CD4-positive, alpha-beta T cell treated with Interleukin-15 for 4 hours (primary cell): Measurements from ENCODE around the gene EHMT1.
A peak's percentile ranks its signal among the peaks of the same experiment; 100 is the strongest.
"Not testable (repeated sequence)": the region's sequence is repeated elsewhere in the genome, so short reads cannot be mapped to it uniquely, and the experiment has no call there.

Experiments used
- DNase-seq: peaks from one replicate; pipeline ENCODE4 v3.0.0-alpha.2; 2020; ENCODE audit warnings: low spot score

EHMT1 gene

DNA sequence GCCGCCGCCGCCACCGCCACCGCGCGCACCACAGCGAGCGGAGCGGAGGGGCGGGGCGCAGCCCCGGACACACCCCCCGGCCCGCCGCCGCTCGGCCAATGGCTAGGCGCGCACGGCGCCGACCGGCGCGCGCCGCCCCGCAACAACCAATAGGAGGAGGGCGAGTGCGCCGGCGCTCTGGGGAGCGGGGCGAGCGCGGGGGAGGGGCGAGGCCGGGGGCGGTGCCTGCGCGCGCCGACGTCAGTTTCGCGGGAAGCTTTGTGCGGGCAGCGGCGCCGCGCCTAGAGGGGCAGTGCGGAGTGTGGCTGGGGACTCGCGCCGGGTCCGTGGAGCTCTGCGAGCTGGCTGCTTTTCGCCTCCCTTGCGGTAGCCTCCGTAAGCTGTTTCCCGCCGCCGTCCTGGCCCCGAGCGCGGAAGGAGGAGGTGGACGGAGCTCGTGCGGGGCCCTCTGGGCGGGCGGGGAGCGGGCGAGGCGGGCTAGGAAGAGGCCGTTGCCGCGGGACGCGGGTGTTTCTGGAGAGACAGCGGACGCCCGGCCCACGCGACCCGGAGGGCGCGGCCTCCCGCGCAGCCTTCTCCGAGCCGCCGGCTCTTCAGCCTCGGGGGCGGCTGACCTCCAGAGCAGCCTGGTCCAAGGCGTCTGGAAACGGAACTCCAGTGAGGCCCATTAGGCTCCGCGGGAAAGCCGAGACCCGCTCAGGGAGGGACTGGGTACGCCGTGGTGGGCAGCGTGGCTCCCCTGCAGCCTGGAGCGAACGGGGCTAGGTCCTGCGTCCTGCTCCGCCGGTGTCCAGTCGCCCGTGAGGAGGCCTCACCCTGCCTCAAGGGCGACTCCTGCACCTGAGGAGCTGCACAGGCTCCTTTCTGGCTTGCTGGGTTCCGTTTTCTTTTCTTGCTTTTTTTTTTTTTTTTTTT is 28.1 kb upstream of the EHMT1 start, which contains the start of gene ZMYND19:
ZMYND19 (minus strand) TSS at position 44 of the 915 bp plus-strand sequence. CDS start 249 bp downstream, outside the sequence.
- peak; percentile 90 for DNase-seq

- DNase-seq: no peak
These were observed 26.0 kb upstream of the EHMT1 start for GRCh38 chr9:137592767-137593166.

DNA sequence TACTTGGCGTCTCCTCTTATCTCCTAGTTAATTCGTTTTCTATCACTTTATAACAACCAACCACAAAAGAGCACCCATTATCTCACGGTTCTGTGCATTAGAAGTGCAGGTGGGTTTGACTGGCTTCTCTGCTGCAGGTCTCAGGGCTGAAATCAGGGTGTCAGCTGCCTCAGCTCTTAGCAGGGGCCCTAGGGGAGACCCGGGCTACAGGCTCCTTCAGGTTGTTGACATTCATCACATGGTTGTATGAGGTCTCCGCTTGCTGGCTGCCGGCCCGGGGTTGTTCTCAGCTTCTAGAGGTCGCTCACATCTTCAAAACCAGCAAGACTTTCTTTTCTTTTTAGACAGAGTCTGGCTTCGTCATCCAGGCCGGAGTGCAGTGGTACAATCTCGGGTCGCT is 25.6 kb upstream of the EHMT1 start:
- DNase-seq: no peak

GRCh38 chr9:137596577-137596976 is 22.2 kb upstream of the EHMT1 start:
- DNase-seq: not testable (repeated sequence)

- DNase-seq: no peak
These were observed 19.9 kb upstream of the EHMT1 start for GRCh38 chr9:137598943-137599342.

- DNase-seq: no peak
These were observed 16.1 kb upstream of the EHMT1 start for GRCh38 chr9:137602661-137603060.

DNA sequence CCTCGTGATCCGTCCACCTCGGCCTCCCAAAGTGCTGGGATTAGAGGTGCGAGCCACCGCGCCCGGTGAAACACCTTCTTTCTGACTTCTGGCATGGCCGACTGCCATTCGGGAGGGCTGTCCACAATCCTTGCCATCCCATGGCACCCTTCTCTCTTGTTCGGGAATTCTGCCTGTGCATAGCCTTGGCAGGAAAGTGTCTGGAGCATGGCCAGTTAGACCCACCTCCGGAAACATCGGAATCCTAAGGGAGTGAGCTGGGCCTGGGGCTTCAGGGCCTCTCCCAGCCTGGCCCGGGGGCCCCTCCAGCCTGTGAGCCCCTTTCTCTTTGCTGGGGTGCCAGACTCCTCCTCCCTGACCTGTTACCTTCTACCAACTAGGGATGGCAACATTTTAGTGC is 14.9 kb upstream of the EHMT1 start:
- DNase-seq: no peak

- no peak for DNase-seq
These were observed 14.3 kb upstream of the EHMT1 start for GRCh38 chr9:137604345-137605086.

DNA sequence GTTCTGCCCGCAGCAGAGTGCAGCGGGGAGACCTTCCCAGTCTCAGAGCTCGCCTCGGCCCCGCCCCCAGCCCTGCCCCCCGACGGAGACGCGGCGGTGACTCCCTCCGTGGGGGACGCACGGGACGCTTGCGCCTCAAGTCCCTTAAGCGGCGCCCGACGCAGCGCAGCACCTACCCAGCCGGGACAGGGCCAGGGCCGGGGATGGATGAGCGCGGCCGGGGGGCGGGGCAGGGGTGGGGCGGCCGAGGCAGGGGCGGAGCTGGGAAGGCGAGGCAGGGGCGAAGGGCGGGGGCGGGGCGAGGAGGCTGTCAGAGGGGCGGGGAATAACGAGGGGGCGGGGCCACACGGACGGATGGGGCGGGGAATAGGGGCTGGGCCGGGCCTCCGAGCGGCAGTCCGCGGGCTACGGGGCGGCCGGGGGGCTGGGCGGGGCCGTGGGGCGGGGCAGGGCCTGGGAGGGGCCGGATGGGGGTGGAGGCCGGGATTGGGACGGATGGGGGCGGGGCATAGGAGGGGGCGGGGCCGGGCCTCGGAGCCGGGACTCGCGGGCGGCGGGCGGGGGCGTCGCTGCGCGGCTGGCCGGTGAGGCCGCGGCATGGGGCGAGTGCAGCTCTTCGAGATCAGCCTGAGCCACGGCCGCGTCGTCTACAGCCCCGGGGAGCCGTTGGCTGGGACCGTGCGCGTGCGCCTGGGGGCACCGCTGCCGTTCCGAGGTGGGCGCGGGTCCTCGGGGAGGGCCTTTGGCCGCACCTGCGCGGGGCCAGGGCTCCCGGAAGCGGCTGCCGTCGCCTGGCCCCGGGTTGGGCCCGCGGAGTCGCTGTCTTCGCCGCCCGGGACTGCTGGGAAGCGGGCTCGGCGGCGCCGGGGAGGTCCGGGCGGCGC is 13.4 kb upstream of the EHMT1 start, which contains the start of gene ARRDC1:
ARRDC1 (plus strand) TSS at position 566 of the 884 bp plus-strand sequence; CDS start at position 598, 32 bp downstream.
- DNase-seq: peak; percentile 94

DNA sequence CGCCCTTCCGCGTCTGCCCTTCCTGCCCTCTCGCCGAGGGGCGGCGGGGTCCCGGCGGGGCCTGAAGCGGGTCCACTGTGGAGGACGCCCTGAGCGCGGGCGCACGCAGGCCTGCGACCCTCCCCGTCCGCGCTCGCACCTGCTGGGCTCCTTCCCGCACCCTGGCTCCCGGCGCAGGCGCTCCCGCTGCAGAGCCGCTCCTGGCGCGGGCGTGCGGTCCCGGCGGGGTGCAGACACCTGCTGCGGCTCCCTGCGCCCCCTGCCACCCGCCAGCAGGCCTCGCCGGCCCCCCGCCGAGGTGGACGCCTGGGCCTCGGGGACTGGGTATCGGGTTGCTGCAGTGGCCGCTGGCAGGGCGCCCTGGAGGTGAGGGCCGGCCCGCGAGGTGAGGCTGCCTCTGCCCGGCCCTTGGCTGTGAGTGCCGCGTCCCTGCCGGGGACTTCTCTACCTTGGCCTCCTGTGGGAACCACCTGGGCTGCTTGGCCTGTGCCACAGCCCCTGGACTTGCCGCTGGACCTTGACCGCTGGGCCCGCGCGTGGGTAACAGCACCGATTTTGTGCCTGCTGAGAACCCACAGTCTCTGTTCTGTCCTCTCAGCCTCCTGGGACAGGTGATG is 12.7 kb upstream of the EHMT1 start:
- no peak for DNase-seq

DNA sequence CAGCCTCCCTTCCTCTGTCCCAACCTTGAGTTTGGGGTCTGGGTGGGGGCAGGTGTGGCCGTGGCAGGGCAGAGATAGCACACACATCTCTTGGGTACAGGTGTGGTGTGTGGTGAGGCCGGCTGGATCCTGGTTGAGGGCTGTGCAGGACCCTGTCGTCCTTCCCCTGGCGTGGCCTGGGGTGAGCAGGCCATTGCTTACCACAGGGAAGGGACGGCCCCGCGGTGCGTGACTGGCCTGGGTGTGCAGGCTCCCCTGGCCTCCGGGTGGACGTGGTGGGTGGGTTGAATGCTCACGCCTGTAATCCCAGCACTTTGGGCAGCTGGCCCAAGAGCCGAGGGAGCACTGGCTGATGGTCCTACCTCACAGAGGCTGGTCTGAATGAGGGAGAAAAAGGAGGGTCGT is 12.1 kb upstream of the EHMT1 start:
- DNase-seq: no peak

DNA sequence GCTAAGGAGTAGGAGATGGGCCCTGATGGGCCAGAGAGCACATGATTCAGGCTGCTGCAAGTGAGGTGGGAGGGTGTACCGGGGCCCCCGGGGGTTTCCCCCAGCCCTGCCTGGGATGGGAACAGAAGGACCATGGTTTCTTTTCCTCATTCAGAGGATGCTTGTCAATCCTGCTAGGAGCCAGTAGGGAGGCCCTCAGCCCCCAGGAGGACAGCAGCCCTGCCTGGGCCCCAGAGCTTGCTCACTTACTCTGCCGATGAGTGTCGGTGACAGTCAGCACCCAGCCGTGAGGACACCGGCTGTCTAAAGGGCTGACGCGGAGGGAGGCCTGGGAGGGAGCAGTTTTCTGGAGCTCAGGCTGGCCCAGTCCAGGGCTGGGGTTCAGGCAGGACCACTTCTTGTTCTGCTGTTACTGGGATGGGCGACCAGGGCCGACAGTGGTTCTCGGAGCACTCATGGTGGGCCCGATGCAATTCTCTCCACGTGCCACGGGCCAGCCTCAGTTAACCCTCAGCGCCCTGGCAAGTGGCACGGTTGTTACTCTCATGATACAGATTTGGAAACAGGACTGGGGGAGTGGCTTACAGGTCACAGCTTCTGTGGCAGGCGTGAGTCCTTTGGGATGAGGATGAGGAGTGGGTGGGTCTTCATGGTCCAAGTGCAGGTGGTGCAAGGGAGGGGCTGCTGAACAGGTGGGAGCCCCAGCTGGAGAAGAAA is 11.5 kb upstream of the EHMT1 start:
- DNase-seq: no peak

- no peak for DNase-seq
These were observed 7.9 kb upstream of the EHMT1 start for GRCh38 chr9:137610944-137611343.

- DNase-seq: peak; percentile 54
These were observed 6.9 kb upstream of the EHMT1 start for GRCh38 chr9:137611623-137612609.

GRCh38 chr9:137612741-137613142 is 6.1 kb upstream of the EHMT1 start:
- no peak for DNase-seq

DNA sequence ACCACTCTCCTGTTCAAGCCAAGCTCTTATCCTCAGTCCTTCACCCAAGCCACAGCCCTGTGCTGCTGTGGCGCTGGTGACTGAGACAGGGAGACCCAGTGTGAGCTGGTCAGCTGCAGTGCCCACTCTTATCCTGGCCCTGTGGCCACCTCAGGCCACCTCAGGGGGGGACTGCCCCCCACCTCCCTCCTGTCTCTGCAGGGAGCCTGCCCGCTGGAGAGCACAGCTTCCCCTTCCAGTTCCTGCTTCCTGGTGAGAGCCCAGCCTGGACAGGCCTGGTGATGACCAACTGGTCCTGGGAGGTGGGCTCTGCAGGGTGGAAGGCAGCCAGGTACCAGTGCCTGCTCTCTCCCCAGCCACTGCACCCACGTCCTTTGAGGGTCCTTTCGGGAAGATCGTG is 5.5 kb upstream of the EHMT1 start:
- no peak for DNase-seq

GRCh38 chr9:137613738-137614523 is 4.9 kb upstream of the EHMT1 start:
- DNase-seq: no peak

DNA sequence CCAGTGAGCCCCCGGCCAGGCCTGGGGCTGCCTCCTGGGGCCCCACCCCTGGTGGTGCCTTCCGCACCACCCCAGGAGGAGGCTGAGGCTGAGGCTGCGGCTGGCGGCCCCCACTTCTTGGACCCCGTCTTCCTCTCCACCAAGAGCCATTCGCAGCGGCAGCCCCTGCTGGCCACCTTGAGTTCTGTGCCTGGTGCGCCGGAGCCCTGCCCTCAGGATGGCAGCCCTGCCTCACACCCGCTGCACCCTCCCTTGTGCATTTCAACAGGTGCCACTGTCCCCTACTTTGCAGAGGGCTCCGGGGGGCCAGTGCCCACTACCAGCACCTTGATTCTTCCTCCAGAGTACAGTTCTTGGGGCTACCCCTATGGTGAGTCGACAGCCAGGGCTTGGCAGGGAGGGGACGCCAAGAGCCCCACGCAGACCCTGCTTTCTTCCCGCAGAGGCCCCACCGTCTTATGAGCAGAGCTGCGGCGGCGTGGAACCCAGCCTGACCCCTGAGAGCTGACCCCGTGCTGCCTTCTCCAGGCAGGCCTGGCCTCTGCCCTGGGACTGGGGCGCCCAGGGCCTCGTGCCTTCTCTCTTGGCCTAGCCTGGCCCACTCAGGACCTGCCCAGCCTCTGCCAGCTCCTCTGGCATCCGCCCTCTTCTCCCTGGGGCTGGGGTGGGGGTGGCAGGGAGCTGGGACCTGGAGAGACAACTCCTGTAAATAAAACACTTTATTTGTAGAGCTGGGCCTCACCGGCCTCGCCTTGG is 4.0 kb upstream of the EHMT1 start:
- DNase-seq: no peak
